CD4-positive, alpha-beta T cell treated with Interleukin-6 at 100 ng/mL for 8 hours (primary cell): ENCODE measurements around the gene SRP72.
"Not testable (repeated sequence)": the region's sequence is repeated elsewhere in the genome, so short reads cannot be mapped to it uniquely, and the experiment has no call there.

Experiments
- DNase-seq: peaks from one replicate; pipeline ENCODE4 v3.0.0-alpha.2; 2020; ENCODE audit warnings: mixed read lengths, low spot score

SRP72 gene

GRCh38 chr4:56467284-56468096 lies at the start of gene SRP72:
SRP72 (plus strand) TSS chr4:56467617; CDS start chr4:56467636, 19 bp downstream.
- peak; percentile 86 for DNase-seq

- DNase-seq = no peak
These were observed 43.2 kb upstream of the SRP72 start for GRCh38 chr4:56424176-56424575.

- DNase-seq = peak; percentile 38
These were observed 42.5 kb upstream of the SRP72 start for GRCh38 chr4:56424697-56425514.

- no peak for DNase-seq
These were observed 41.9 kb upstream of the SRP72 start for GRCh38 chr4:56425518-56425917.

- no peak for DNase-seq
These were observed 41.1 kb upstream of the SRP72 start for GRCh38 chr4:56426273-56426672.

GRCh38 chr4:56427179-56427578 lies 40.2 kb upstream of the SRP72 start:
- no peak for DNase-seq

- DNase-seq = no peak
These were observed 37.2 kb upstream of the SRP72 start for GRCh38 chr4:56430203-56430602.

GRCh38 chr4:56433280-56433679 lies 34.1 kb upstream of the SRP72 start:
- DNase-seq = no peak

GRCh38 chr4:56434599-56435139 lies 32.7 kb upstream of the SRP72 start:
- no peak for DNase-seq

- DNase-seq = peak; percentile 98
These were observed 32.1 kb upstream of the SRP72 start, which contains the start of gene PPAT for GRCh38 chr4:56435140-56435926. PPAT (minus strand) TSS chr4:56435615; CDS start chr4:56435477, 138 bp downstream.

- DNase-seq = no peak
These were observed 28.7 kb upstream of the SRP72 start for GRCh38 chr4:56438766-56439165.

- no peak for DNase-seq
These were observed 26.4 kb upstream of the SRP72 start for GRCh38 chr4:56440983-56441382.

- no peak for DNase-seq
These were observed 22.7 kb upstream of the SRP72 start for GRCh38 chr4:56444719-56445118.

- no peak for DNase-seq
These were observed 21.7 kb upstream of the SRP72 start for GRCh38 chr4:56445699-56446098.

- DNase-seq = no peak
These were observed 19.1 kb upstream of the SRP72 start for GRCh38 chr4:56448301-56448700.

GRCh38 chr4:56449475-56449874 lies 17.9 kb upstream of the SRP72 start:
- DNase-seq = not testable (repeated sequence)

- no peak for DNase-seq
These were observed 17.1 kb upstream of the SRP72 start for GRCh38 chr4:56450342-56450741.

GRCh38 chr4:56460085-56460484 lies 7.3 kb upstream of the SRP72 start:
- no peak for DNase-seq

- no peak for DNase-seq
These were observed 5.3 kb upstream of the SRP72 start for GRCh38 chr4:56462157-56462556.

GRCh38 chr4:56463711-56464110 lies 3.7 kb upstream of the SRP72 start:
- no peak for DNase-seq

- DNase-seq = no peak
These were observed 2.8 kb upstream of the SRP72 start for GRCh38 chr4:56464581-56464980.
